Spleen (tissue), 7 donors: ENCODE measurements around the gene SETD7.

Experiments used
- POLR2A ChIP-seq, 3 donors: fragments of 450-650 bp; IDR thresholded peaks; one replicate each; pipeline ENCODE4 v1.5.1; 2017; ENCODE audit warnings: antibody characterized with exemption in 3 of 3, mild to moderate bottlenecking in 1 of 3
- TF ChIP-seq, protein P1 (sequence below), 11 experiments: fragments of 200-600 bp in 7 of 11; fragments of 450-650 bp in 4 of 11; sonication (generic) in 4 of 11; IDR thresholded peaks in 8 of 11; conservative IDR thresholded peaks in 3 of 11; 1 replicate in 7 of 11; 2 replicates in 4 of 11; pipeline versions ENCODE4 v1.4.0 to v1.8.0; 2016 to 2021; ENCODE audit warnings: antibody characterized with exemption in 11 of 11, inconsistent platforms in 4 of 11, mild to moderate bottlenecking in 1 of 11
- donor health status: DM: no; HTN: no; CAD: no; lungs with moderate emphysema.
- donor health status: DM: no; HTN: no; CAD: no.
- donor health status: DM: no; HTN: no; CAD: no.

DNA sequence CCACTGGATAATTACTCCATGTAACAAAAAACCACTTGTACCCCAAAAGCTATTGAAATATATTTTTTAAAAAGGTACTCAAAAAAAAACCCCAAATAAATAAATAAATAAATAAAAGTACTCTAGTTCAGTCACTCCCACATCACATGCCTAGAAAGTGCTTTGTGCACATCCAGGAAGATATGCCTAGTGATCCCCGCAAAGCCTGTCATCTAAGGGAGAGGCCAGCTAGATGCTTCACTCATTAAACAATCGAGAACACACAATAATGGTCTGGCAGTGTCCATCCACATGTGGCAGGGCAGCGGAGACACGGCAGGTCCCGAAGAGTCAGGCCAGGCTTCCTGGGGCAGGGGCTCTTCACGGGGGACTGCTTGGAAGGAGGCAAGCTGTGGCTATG is 54.5 kb downstream of the SETD7 start:
- TF ChIP-seq, protein P1, sequence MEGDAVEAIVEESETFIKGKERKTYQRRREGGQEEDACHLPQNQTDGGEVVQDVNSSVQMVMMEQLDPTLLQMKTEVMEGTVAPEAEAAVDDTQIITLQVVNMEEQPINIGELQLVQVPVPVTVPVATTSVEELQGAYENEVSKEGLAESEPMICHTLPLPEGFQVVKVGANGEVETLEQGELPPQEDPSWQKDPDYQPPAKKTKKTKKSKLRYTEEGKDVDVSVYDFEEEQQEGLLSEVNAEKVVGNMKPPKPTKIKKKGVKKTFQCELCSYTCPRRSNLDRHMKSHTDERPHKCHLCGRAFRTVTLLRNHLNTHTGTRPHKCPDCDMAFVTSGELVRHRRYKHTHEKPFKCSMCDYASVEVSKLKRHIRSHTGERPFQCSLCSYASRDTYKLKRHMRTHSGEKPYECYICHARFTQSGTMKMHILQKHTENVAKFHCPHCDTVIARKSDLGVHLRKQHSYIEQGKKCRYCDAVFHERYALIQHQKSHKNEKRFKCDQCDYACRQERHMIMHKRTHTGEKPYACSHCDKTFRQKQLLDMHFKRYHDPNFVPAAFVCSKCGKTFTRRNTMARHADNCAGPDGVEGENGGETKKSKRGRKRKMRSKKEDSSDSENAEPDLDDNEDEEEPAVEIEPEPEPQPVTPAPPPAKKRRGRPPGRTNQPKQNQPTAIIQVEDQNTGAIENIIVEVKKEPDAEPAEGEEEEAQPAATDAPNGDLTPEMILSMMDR (IDR thresholded peaks at IDR 0.05 in 8 of 11, conservative IDR thresholded peaks at IDR 0.05 in 3 of 11): no peak
- TF ChIP-seq POLR2A (IDR thresholded peaks at IDR 0.05): no peak
